HG03460 (cell line): Measurements from ENCODE around the gene PPP6R1.

Source experiments
- ATAC-seq: cut with Tn5 transposase; IDR thresholded peaks from one replicate; pipeline ENCODE4 v1.9.1; 2021; ENCODE audit not compliant: unreplicated experiment

Gene PPP6R1

DNA sequence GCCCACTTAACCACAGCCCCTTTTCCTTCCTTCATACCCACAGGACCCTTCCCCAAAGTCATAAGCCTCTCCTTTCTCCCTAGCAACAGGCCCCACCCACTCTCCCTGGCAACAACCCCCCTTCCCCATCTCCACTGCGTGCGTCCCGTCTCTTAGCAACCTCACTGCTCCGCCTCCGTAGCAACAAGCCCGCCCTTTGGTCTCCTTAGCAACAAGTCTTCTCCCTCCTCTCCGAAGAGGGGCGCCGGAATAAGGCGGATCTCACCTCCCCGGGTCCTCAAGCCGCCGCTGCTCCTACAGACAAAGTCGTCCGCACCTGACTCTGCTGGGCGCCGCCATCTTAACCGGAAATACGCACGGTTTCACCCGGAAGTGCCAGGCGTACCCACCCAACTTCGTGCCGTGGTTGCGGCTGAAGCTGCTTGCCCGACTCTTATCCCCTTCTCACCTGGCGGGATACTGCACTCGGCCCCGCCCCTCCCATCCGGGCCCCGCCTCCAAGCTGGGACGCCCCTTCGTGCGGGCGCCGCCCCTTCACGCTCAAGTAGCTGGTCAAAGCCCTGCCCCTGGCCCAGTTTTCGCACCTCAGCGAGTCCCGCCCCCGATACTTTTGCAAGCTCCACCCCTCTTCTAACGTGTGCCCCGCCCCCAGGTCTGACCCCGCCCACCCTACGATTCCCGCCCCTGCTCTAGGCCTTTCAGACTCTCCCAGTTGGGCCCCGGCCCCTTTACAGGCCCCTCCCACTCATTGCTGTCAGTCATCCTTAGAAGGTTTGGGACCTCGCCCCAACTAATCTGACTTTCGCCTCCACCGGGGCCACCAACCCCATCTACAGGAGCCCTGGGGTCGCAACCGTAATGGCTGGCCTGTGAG is 21.2 kb upstream of the PPP6R1 start, which contains the start of gene HSPBP1:
Gene HSPBP1 (minus strand): TSS at position 341 of the 874 bp plus-strand sequence. CDS start 502 bp downstream, outside the sequence.
- peak; percentile 64 for ATAC-seq

DNA sequence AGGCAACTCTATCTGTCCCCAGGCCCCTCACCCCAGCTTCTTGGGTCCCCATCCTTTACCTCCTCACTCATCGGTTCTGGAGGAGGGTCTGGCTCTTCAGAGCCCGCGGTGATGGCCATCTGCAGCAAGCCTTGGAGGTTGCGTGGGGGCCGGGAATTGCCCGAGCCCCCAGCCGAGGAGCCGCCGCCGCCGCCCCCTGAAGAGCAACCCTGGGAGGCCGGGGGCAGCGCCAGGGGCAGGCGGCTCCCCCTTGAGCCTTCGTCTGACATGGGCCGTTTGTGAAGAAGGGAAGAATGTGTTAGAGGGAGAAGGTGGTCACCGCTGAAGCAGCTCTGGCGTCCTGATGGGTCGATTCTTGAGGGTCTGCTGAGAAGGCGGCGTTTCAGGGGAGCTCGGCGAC is 20.5 kb upstream of the PPP6R1 start:
- ATAC-seq, result no peak

DNA sequence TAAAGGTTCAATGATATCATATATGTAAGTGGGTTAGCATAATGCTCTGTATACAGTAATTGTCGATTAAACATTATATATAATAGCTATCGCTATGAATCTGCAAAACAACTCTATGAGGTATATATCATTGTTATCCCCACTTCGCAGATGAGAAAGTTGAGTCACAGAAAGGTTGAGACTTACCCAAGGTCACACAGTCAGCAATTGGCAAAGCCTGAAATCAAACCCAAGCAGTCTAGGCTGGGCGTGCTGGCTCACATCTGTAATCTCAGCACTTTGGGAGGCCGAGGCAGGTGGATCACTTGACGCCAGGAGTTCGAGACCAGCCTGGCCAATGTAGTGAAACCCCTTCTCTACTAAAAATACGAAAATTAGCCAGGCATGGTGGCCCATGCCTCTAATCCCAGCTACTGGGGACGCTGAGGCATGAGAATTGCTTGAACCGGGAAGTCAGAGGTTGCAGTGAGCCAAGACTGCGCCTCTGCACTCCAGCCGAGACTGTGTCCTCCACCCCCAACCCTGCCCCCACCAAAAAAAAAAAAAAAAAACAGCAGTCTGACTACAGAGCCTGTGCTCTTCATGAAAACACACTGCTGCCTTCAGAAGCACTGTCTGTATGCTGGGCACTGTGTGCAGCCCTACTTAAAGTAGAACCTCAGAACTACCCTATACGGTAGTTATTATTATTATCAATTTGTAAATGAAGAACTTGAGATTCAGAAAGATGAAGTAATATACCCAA is 19.7 kb upstream of the PPP6R1 start:
- no peak for ATAC-seq

DNA sequence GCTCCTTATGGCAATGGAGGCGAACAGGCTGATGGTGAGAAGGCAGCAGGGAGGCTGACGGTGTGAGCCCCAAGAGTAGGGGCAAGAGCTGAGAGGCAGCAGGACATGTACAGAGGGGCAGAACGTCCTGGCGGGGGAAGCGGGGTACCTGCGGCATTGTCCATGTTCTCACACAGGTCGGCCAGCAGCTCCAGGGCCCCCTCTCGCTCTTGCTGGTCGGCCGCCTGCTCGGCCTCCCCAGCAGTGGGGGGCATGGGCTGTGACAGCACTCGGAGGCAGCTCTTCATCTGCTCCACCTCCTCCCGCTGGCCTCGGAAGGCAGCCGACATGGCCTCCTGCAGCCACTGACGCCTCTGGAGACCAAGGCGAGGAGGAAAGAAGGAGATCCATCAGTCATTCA is 18.7 kb upstream of the PPP6R1 start:
- no peak for ATAC-seq

DNA sequence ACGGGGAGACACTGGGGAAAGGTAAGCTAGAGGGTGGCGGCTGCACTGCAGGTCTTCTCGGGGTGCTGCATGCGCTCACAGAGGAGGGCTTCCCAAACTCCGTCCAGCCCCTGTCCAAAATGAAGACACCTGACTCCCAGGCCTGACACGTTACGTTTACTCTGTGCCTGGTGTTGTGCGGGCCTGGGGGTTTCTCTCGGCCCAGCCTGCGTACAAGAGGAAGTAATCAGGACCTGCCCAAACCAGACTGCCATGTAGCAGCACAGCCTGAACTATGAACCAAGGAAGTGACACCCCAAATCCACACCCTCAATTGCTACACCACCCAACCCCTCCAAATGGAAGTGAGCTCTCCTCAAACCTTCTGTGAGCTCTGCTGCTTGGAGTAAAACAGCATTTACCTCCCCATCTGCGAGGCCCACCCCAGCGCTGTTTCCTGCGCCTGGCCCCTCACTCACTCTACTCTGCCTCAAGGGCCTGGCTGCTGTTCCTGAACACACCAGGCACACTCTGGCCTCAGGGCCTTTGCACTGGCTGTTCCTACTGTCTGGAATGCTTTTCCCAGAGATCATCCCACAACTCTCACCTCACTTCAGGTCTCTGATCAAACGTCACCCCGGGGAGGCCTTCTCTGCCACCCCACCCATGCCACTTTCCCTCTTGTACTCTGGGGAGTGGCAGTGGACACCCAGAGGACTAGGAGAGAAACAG is 18.1 kb upstream of the PPP6R1 start:
- peak; percentile 10 for ATAC-seq

DNA sequence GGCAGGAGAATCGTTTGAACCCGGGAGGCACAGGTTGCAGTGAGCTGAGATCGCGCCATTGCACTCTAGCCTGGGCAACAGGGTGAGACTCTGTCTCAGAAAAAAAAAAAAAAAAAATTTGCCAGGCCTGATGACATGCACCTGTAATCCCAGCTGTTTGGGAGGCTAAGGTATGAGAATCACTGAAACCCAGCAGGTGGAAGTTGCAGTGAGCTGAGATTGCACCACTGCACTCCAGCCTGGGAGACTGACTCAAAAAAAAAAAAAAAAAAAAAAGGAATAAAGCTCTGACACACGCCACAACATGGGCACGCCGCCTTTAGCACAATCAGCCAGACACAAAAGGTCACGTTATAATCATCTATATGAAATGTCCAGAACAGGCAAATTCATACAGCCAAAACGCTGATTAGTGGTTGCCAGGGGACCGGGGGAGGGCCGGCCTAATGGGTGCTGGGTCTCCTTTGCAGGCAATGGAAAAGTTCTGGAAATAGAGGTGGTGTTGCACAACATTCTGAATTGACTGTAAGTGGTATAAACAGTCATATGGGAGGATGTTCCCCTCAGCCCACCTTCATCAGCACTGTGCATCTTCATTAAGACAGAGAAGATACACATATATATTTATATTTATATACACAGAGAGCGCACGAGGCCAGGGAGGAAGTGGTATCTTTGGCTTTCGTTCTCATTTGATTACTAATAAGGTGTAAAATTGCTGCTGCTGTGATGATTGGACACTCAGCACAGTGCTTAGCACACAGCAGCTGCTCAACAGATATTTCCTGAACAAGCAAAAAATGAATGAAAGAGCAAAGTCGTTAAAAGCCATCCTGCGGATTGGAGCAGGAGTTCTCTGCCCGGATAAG is 17.3 kb upstream of the PPP6R1 start:
- ATAC-seq, result peak; percentile 37

DNA sequence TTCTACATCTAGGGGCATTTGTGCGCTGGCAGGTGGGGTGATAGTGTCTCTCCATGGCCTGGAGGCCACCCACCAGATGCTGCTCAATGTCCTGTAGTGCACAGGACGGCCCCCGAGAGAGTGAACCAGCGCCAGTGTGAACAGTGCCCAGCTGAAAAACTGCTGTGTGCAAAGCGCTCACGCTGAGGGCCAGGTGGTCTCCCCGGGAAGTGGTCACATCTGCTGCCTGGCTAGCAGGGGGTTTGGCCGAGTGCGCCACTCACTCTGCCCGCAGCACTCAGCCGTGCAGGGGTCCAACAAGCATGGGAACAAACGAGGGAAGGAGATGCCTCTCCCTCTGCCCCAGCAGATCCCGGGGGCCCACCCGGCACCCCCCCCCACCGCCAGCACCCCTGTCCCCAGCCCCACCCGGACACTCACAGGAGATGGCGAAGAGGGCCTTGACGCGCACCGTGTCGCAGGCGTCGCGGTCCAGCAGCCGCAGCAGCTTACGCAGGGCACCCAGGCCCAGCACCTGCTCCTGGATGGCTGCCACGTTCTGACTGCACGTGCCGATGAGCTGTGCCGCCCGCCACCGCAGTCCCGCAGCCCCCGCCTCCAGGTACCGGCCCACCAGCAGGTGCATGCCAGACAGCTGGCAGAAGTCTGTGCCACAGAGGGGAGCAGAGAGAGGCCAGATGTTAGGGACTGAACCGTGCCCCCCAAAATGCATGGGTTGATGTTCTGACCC is 15.3 kb upstream of the PPP6R1 start:
- no peak for ATAC-seq

DNA sequence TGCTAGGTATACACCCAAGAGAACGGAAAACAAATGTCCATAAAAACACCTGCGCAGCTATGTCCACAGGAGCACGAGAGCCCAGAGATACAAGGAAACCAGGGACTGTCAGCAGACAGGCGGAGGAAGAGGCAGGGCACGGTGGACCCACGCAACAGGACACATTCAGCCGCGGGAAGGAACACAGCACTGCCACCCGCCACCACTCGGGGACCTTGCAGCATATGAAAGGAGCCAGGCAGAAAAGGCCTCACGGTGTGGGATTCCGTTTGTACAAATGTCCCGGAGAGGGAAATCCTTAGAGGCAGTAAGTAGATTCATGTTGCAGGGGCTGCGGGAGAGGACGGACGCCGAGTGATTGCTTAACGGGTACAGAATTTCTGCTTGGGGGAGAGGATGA is 13.3 kb upstream of the PPP6R1 start:
- no peak for ATAC-seq

DNA sequence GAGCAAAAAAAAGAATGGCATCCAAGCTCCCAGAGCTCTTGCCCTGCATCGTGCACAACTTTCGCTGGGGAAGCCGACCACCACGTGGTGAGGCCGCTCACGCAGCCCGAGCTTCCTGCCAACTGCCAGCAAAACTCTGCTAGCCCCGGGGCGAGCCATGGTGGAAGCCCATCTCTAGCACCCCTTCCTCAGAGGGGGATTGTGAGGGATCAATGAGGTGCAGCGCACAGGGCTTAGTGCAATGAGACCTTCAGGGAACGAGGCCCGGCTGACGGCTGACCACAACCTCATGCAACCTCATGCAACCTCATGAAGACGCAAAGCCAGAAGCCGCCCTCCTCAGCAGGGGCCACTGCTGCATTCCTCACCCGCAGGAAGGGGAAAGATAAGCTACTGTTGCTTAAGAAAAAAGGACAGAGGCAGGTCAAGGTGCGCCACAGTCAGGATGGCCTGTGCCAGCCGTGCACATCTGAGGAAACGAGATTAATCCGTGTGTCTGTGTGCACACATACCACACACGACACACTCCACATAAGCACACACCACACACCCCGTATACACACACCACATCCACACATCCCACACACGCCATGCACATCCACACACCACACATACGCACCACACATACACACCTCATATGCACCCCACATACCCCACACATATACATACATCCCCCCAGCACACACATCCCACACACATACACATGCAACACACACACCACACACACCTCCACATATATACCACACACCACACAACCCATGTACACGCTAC is 11.5 kb upstream of the PPP6R1 start:
- no peak for ATAC-seq

DNA sequence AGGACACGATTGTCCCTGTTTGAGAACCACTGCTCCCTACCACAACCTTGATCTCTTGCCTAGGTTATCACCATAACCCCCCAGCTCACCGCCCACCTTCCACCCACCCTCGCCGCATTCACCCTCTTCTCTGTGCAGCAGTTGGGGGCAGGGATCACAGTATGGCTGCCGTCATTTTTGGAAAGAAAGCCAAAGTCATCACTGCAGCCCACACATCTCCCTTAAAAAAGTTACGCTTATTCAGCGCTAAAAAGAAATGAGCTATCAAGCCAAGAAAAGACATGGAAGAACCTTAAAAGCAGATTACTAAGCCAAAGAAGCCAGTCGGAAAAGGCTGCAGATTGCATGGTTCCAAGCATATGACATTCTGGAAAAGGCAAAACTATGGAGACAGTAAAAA is 10.5 kb upstream of the PPP6R1 start:
- ATAC-seq, result no peak

DNA sequence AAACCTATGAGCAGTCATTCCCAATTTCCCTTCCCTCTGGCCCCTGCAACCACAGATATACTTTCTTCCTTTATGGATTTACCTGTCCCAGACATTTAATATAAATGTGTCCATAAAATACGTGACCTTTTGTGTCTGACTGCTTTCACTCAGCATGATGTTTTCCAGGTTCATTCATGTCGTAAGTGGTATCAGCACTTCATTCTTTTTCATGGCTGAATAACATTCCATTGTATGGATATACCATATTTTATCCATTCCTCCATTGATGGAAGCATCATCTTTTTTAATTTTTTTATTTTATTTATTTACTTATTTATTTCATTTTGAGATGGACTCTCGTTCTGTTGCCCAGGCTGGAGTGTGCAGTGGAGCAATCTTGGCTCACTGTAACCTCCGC is 8.0 kb upstream of the PPP6R1 start:
- no peak for ATAC-seq

DNA sequence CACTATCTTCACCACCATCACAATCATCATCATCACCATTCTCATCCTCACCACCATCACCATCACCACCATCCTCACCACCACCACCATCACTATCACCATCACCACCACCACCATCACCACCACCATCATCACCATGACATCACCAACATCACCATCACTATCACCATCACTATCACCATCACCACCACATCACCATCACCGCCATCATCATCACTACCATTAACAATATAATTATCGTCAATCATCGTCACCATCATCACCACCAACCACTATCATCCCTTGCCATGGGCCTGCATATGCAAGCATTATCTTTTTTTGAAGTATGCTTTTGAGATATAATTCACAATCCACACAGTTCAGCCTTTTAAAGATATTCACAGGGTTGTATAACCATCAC is 7.6 kb upstream of the PPP6R1 start:
- ATAC-seq, result no peak

DNA sequence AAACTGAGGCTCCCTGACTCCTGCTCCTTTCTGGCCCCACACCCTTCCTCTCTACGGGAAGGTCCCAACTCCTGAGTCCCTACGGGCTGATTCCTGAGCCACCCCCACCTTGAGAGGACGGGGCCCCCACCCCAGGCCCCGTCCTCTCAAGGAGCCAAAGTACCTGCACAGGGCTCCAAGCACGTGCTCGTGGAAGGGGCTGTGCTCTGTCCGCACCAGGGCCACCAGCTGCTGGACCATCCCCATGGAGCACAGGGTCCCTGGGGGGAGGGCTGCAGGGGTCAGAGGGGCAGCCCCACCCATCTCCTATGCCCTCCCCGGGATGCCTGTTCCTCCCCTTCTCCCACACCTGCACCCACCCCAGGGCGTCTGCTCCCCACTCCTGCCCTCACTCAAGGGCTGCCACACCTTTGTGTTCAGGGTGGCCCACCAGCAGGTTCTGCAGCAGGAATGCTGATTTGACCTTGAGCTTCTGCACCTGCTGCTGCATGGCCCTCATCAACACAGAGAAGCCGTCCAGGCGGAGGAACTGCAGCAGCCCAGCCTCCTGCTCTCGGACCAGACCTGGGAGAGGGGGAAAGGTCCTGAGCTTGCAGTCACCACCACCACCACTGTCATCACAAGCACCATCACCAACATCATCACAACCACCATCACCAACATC is 7.0 kb upstream of the PPP6R1 start:
- ATAC-seq, result no peak

DNA sequence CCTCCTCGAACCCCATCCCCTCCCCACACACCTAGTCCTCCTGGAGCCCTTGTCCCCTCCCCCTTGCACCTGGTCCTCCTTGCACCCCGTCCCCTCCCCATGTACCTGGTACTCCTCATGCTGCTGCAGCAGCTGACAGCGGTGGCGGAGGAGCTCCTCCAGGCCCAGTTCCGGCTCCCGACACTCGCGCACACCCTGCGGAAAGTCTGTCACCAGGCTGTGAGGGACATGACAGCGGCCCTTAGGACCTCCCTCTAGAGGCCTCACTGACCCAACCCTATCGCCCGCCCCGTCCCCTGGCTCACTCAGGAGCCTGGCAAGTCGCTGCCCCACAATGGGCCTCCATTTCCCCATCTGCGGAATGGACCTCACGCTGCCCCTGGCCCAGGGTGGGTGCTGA is 6.4 kb upstream of the PPP6R1 start:
- ATAC-seq, result no peak

DNA sequence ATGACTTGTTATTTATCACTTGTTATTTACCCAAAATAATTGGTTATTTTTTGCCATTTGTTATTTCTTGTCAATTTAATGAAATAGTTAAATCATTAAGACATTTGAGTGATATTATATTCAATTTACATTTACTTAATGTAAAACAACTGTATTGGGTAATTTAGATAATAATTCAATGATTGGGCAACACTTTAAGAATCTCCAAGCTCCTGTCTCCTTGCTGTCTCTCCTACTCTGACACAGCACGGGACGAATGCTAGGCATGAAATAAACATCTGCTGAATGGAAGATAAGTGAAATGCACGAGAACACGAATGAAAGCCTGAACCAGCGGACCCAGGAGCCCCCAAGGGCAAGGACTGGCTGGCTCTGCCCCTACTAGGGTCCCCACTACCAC is 5.7 kb upstream of the PPP6R1 start:
- ATAC-seq, result no peak

DNA sequence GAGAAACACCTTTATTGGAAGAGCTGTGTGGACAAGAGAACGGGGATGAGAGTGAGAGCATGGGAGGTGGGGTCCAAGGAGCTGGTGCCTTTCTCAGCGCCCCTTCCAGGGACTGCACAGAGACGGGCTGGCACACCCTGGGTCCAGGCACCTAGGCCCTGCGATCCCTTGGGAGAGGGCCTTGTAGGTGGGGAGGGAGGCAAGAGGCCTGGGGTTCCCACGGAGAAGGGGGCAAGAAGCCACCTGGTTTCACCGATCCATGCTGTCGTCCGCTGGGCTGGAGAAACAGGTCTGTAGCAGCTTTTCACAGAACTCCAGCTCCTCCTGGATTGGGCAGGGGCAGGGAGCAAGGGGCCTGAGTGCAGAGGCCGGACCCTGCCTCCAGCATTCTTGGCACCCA is 3.5 kb upstream of the PPP6R1 start:
- ATAC-seq, result no peak

DNA sequence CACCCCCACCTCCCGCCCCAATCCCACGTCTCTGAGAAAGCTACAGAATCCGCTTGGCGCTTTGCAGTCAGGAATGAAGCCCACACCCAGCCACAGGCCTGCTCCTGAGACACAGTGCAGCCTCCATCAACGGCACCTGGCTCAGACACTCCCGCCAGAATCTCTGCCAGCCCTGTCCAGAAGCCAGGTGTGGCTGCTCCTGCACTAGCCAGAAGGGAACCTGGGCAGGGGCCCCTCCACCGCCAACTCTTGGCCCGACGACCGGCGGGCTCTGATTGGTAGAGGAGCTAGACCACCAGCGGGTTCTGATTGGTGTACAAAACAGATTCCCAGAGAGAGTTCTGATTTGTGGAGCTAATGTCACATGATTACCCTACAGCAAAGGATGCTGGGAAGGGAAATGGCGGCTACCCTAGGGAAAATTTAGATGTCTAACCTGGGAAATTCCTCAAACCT is 2.9 kb upstream of the PPP6R1 start:
- no peak for ATAC-seq

DNA sequence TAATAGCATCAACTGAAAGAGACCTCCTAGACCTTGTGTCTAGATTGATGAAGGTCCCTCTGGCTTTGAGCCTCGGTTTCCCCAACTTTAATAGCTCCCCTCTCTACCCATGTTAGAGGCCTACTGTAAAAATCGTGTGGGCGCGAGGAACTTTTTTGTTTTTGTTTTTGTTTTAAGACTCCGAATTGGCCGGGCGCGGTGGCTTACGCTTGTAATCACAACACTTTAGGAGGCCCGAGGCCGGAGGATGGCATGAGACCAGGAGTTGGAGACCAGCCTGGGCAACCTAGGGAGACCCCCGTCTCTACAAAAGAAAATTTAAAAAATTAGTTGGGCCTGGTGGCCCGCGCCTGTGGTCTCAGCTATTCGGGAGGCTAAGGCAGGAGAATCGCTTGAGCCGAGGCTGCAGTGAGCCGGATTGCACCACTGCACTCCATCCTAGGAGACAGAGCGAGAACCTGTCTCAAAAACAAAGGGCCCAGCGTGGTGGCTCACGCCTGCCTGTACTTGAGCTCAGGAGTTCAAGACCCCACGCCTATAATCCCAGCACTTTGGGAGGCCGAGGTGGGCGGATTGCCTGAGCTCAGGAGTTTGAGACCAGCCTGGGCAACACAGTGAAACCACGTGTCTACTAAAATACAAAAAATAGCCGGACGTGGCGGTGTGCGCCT is 858 bp upstream of the PPP6R1 start:
- no peak for ATAC-seq
